IMR-90 (cell line): ENCODE results near the gene AP2A1. TPM values are rescaled to one million over a fixed set of nuclear protein-coding genes. Genes with fewer than 3 reads are reported as not detected.

Experiments used
- ATAC-seq: fragments of 200-7000 bp; cut with Tn5 transposase; 2 replicates; pipeline ENCODE4 v1.9.1; 2020; ENCODE audit warnings: low read depth, mild to moderate bottlenecking, moderate library complexity
- BruUV-seq: library from RNA; stranded (reverse); fragments of 400-500 nt; replicated peaks from 2 replicates; lab custom pipeline; 2021; lab: Mats Ljungman, UMichigan
- CTCF ChIA-PET: fragments of 300-600 bp; formaldehyde crosslinking; extraction: SDS; loops from one replicate; lab custom pipeline; 2021; ENCODE audit warnings: antibody characterized with exemption; lab: Yijun Ruan, JAX
- POLR2A ChIA-PET: fragments of 300-600 bp; sonication (Branson Sonifier 250); formaldehyde crosslinking; loops from one replicate; lab custom pipeline; 2022; ENCODE audit warnings: antibody characterized with exemption; ENCODE audit not compliant: unreplicated experiment; lab: Charles Lee
- DNase-seq: peaks from one replicate; pipeline ENCODE4 v3.0.0; 2013
- H2AFZ ChIP-seq: replicated peaks from 2 replicates; pipeline ENCODE3; 2013; ENCODE audit warnings: low read length, mild to moderate bottlenecking; ENCODE audit not compliant: poor library complexity
- H2AK5ac ChIP-seq: 2 replicates; pipeline ENCODE4 v1.6.1; 2013; ENCODE audit warnings: low read depth, low read length, inconsistent platforms
- H2AK9ac ChIP-seq: replicated peaks from 2 replicates; pipeline ENCODE3; 2013; ENCODE audit warnings: mild to moderate bottlenecking, low read depth, low read length, moderate library complexity; ENCODE audit not compliant: poor library complexity
- H2BK120ac ChIP-seq: 2 replicates; pipeline ENCODE4 v1.6.1; 2013; ENCODE audit warnings: low read depth, low read length, inconsistent platforms
- H2BK15ac ChIP-seq: 3 replicates; pipeline ENCODE4 v1.6.1; 2013; ENCODE audit warnings: low read depth, low read length, inconsistent platforms
- H2BK20ac ChIP-seq: 2 replicates; pipeline ENCODE4 v1.6.1; 2013; ENCODE audit warnings: low read depth, mild to moderate bottlenecking, inconsistent platforms, low read length, moderate library complexity
- H2BK5ac ChIP-seq: 2 replicates; pipeline ENCODE4 v1.6.1; 2013; ENCODE audit warnings: mild to moderate bottlenecking, low read depth, low read length, inconsistent platforms; ENCODE audit not compliant: poor library complexity, severe bottlenecking
- H3K14ac ChIP-seq: replicated peaks from 2 replicates; pipeline ENCODE4 v1.6.1; 2013; ENCODE audit warnings: low read depth, low read length, inconsistent platforms
- H3K18ac ChIP-seq: 2 replicates; pipeline ENCODE4 v1.6.1; 2013; ENCODE audit warnings: low read depth, low read length, control low read depth
- H3K23ac ChIP-seq: 2 replicates; pipeline ENCODE4 v1.6.1; 2013; ENCODE audit warnings: low read depth, low read length, inconsistent platforms
- H3K27ac ChIP-seq: 2 replicates; pipeline ENCODE4 v1.5.1; 2013; ENCODE audit warnings: mild to moderate bottlenecking, control low read depth, low read length; ENCODE audit not compliant: insufficient read depth
- H3K27me3 ChIP-seq: 2 replicates; pipeline ENCODE4 v1.6.1; 2013; ENCODE audit warnings: low read length; ENCODE audit not compliant: control insufficient read depth, insufficient read depth
- H3K36me3 ChIP-seq: 2 replicates; pipeline ENCODE4 v1.6.1; 2013; ENCODE audit warnings: low read length, mixed read lengths; ENCODE audit not compliant: control insufficient read depth, insufficient read depth
- H3K4ac ChIP-seq: 2 replicates; pipeline ENCODE4 v1.6.1; 2013; ENCODE audit warnings: low read depth, low read length, inconsistent platforms
- H3K4me1 ChIP-seq: 2 replicates; pipeline ENCODE4 v1.6.1; 2013; ENCODE audit warnings: low read length, mixed read lengths; ENCODE audit not compliant: control insufficient read depth, insufficient read depth
- H3K4me2 ChIP-seq: 2 replicates; pipeline ENCODE4 v1.6.1; 2013; ENCODE audit warnings: low read depth, mild to moderate bottlenecking, control low read depth, low read length, moderate library complexity
- H3K4me3 ChIP-seq: 2 replicates; pipeline ENCODE4 v1.5.1; 2013; ENCODE audit warnings: low read depth, mild to moderate bottlenecking, control low read depth, low read length, moderate library complexity; ENCODE audit not compliant: insufficient read depth
- H3K56ac ChIP-seq: 2 replicates; pipeline ENCODE4 v1.6.1; 2013; ENCODE audit warnings: low read length, inconsistent platforms; ENCODE audit not compliant: insufficient read depth; ENCODE audit errors: extremely low read depth
- H3K79me1 ChIP-seq, 2 experiments: 2 replicates each; pipeline ENCODE4 v1.6.1; 2013; ENCODE audit warnings: low read length in 2 of 2, inconsistent platforms in 1 of 2, low read depth in 1 of 2
- H3K9ac ChIP-seq: 2 replicates; pipeline ENCODE4 v1.6.1; 2013; ENCODE audit warnings: low read depth, low read length, control low read depth
- H3K9me1 ChIP-seq: 2 replicates; pipeline ENCODE4 v1.6.1; 2013; ENCODE audit warnings: low read length, inconsistent platforms; ENCODE audit not compliant: insufficient read depth
- H3K9me3 ChIP-seq: 2 replicates; pipeline ENCODE4 v1.6.1; 2013; ENCODE audit warnings: low read length; ENCODE audit not compliant: control insufficient read depth, insufficient read depth
- H4K20me1 ChIP-seq: 2 replicates; pipeline ENCODE4 v1.6.1; 2013; ENCODE audit warnings: low read length, inconsistent platforms; ENCODE audit not compliant: insufficient read depth
- H4K5ac ChIP-seq: 2 replicates; pipeline ENCODE4 v1.6.1; 2013; ENCODE audit warnings: mild to moderate bottlenecking, low read depth, low read length, control low read depth
- H4K8ac ChIP-seq, 2 experiments: 2 replicates each; pipeline ENCODE4 v1.6.1; 2013; ENCODE audit warnings: low read depth in 2 of 2, low read length in 2 of 2, control low read depth in 1 of 2, inconsistent platforms in 1 of 2
- H4K91ac ChIP-seq: 2 replicates; pipeline ENCODE4 v1.6.1; 2013; ENCODE audit warnings: low read depth, low read length, inconsistent platforms; ENCODE audit not compliant: insufficient read depth
- CTCF ChIP-seq: conservative IDR thresholded peaks from 2 replicates; pipeline ENCODE4 v1.5.1; 2012; ENCODE audit warnings: mild to moderate bottlenecking, low read depth, low read length, improper control_type of control experiment
- ELK1 ChIP-seq: fragments of 150-350 bp; IDR thresholded peaks from 2 replicates; pipeline ENCODE4 v1.6.1; 2016; ENCODE audit warnings: low read depth, mild to moderate bottlenecking, low read length, moderate library complexity, borderline replicate concordance
- FOS ChIP-seq: fragments of 150-350 bp; IDR thresholded peaks from 2 replicates; pipeline ENCODE4 v1.6.1; 2016; ENCODE audit warnings: low read depth, low read length
- MAFK ChIP-seq: IDR thresholded peaks from 2 replicates; pipeline ENCODE4 v1.6.1; 2012; ENCODE audit warnings: low read depth, low read length, improper control_type of control experiment
- NFE2L2 ChIP-seq: fragments of 150-350 bp; IDR thresholded peaks from 2 replicates; pipeline ENCODE4 v1.6.1; 2016; ENCODE audit warnings: low read depth, mild to moderate bottlenecking, low read length
- POLR2A ChIP-seq: IDR thresholded peaks from 2 replicates; pipeline ENCODE4 v1.6.1; 2012; ENCODE audit warnings: mild to moderate bottlenecking, low read depth, low read length
- RCOR1 ChIP-seq: IDR thresholded peaks from 2 replicates; pipeline ENCODE4 v1.6.1; 2012; ENCODE audit warnings: mild to moderate bottlenecking, low read length, improper control_type of control experiment; ENCODE audit not compliant: insufficient replicate concordance
- SMC3 ChIP-seq: fragments of 150-350 bp; IDR thresholded peaks from 2 replicates; pipeline ENCODE4 v1.6.1; 2016; ENCODE audit warnings: low read depth, mild to moderate bottlenecking, antibody characterized with exemption, low read length, moderate library complexity
- USF2 ChIP-seq: fragments of 150-350 bp; IDR thresholded peaks from 2 replicates; pipeline ENCODE4 v1.6.1; 2017; ENCODE audit warnings: mild to moderate bottlenecking, antibody characterized with exemption, low read length, low read depth
- WGBS, 2 experiments: methylation state at CpG; one replicate each; pipeline versions ENCODE4 v1.1.5 to v1.1.7; 2013; ENCODE audit warnings: missing lambda C conversion rate in 2 of 2; ENCODE audit not compliant: insufficient read length in 1 of 2; ENCODE audit errors: extremely low coverage in 2 of 2; 5-methylcytosine and 5-hydroxymethylcytosine counted together
- dilution Hi-C: fragments of 300-500 bp; cut with HindIII; formaldehyde crosslinking; loops from one replicate; pipeline ENCODE4 v1.14.3; 2018; ENCODE audit warnings: low sequenced_read_pairs; ENCODE audit not compliant: unreplicated experiment
- in situ Hi-C: fragments of 300-500 bp; cut with MboI; formaldehyde crosslinking; loops from 3 replicates; pipeline ENCODE4 v1.14.3; 2019; ENCODE audit warnings: low sequenced_read_pairs, inconsistent platforms, mixed read lengths
- intact Hi-C: fragments of 100-400 bp; cut with micrococcal nuclease; formaldehyde crosslinking; loops from 2 replicates; pipeline ENCODE4 v1.10.0; 2022
- polyA plus RNA-seq, 3 experiments: library from polyadenylated mRNA; depleted of rRNA; stranded (reverse); fragments of >200 nt; gene quantifications; 2 replicates each; pipeline ENCODE4 v1.2.3, GENCODE V29; 2012; ENCODE audit warnings: low replicate concordance in 1 of 3
- total RNA-seq: library from RNA; depleted of rRNA; stranded (reverse); fragments of >200 nt; gene quantifications from 2 replicates; pipeline ENCODE4 v1.2.3, GENCODE V29; 2012

Gene AP2A1
- total and polyA plus RNA-seq, 2 of the 4 experiments (the other 2 are of a cell fraction): 40.7 to 122 TPM

GRCh38 chr19:49782515-49782914 lies 15.7 kb downstream of the AP2A1 start:
- no TSS peak for BruUV-seq
- TF ChIP-seq FOS (no peak), SMC3 (no peak), NFE2L2 (no peak), ELK1 (no peak), MAFK (no peak), POLR2A (no peak), RCOR1 (no peak), CTCF (no peak), USF2 (no peak)
- Histone ChIP-seq H3K27me3 (no peaks in the 10 kb centered on the region), H3K4ac (no peak overlapping the region), H3K9ac (no peak overlapping the region), H4K91ac (no peak overlapping the region), H3K4me1 (peaks cover 5% of the 10 kb centered on the region), H3K4me2 (no peak overlapping the region), H3K36me3 (peaks cover 35% of the 10 kb centered on the region), H2AFZ (no peak overlapping the region), H3K18ac (no peak overlapping the region), H3K79me1 (peaks cover 33 to 60% of the 10 kb centered on the region in 2 experiments), H3K14ac (no peak overlapping the region), H2BK15ac (no peak overlapping the region), H4K8ac (no peak overlapping the region), H4K20me1 (peaks cover 19% of the 10 kb centered on the region), H4K5ac (no peak overlapping the region), H2BK120ac (no peak overlapping the region), H3K27ac (no peak overlapping the region), H2BK5ac (no peak overlapping the region), H2BK20ac (no peak overlapping the region), H3K9me3 (no peaks in the 10 kb centered on the region), H3K4me3 (no peak overlapping the region), H3K23ac (no peak overlapping the region), H3K56ac (no peak overlapping the region), H2AK9ac (no peak overlapping the region), H2AK5ac (no peak overlapping the region), H3K9me1 (peaks cover 4% of the 10 kb centered on the region; the same call in 1 of the 2 replicates)
- dilution Hi-C loops: no loop called here
- in situ Hi-C loops: no loop called here
- 98% methylated on average over 17 of the region's 18 CpGs; no CpG with 5 or more reads in 1 of the 2 experiments for WGBS, 2 experiments
- ChIA-PET POLR2A (no interaction called here), CTCF (no interaction called here)
- DNase-seq (no peak), ATAC-seq (no peak)
- intact Hi-C loops: no loop called here
